ENCODE measurements around the gene EML3. TPM values are rescaled to one million over a fixed set of nuclear protein-coding genes. Genes with fewer than 3 reads are reported as not detected.

EML3 gene
- total and polyA plus RNA-seq, 8 donors: 22.0 to 86.4 (median 24.5) TPM

DNA sequence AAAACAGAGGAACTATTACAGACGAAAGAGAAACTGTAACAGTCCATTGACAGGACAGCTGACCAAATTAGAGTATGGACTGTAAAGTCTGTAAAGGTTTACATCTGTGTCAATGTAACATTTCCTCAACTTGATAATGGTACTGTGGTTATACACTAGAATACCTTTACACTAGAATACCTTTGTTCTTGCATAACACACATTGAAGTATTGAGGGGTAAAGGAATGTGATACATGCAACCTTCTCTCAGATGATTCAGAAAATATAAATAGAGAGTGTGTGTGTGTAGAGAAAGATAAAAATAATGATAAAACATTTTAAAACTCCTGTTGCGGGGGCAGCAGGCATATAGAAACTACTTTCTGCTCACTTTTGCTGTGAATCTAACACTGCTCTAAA, 33.3 kb downstream of the EML3 start:
- intact Hi-C loops (cut with DNase I): no loop called here

DNA sequence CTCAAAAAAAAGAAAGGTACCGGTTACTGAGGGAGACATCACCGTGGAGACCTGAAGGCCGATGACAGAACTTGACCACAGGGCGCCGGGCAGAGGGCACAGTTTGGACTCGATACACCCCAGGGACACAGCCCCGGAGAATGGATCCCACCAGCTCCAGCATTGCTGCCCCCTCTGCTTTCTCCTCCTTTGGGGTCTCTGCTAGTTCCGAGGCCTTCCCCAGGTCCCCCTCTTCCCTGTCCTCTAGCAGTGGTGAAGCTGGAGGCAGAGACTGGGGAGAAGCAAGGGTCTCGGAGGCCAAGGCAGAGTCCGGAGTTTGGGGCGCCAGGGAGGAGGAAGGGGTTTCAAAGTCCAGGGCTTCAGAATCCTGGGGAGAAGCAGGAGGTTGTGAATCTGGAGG, 34.0 kb downstream of the EML3 start:
- H3K4me1 ChIP-seq: peaks cover 0 to 5% (median 0%) of the 10 kb centered on the region in 3 donors
- no peak overlapping the region for H3K4me3 ChIP-seq
- 96 to 97% methylated on average over 11 of the region's 11 CpGs for WGBS, 2 donors
- FAIRE-seq: no peak
- intact Hi-C loops (cut with DNase I): no loop called here
- H3K27me3 ChIP-seq: no peaks in the 10 kb centered on the region
- peaks cover 0 to 27% (median 9%) of the 10 kb centered on the region in 3 donors for H3K36me3 ChIP-seq
- no peak for TF ChIP-seq CTCF (IDR thresholded peaks at IDR 0.05)
- no peak overlapping the region for H3K27ac ChIP-seq
- no peaks in the 10 kb centered on the region for H3K9me3 ChIP-seq
- no peak for ATAC-seq
- no peak for DNase-seq

More for the DNA sequence above, 33.3 kb downstream of the EML3 start:
- Histone ChIP-seq H3K9me3 (no peaks in the 10 kb centered on the region), H3K4me3 (no peak overlapping the region), H3K27me3 (no peaks in the 10 kb centered on the region), H3K4me1 (peaks cover 0 to 5% (median 0%) of the 10 kb centered on the region in 3 donors), H3K36me3 (peaks cover 0 to 27% (median 9%) of the 10 kb centered on the region in 3 donors), H3K27ac (no peak overlapping the region)
- no peak for DNase-seq
- no peak for TF ChIP-seq CTCF (IDR thresholded peaks at IDR 0.05)
- no peak for FAIRE-seq
- ATAC-seq: no peak
- WGBS, 2 donors: 89 to 93% methylated on average over 2 of the region's 2 CpGs

DNA sequence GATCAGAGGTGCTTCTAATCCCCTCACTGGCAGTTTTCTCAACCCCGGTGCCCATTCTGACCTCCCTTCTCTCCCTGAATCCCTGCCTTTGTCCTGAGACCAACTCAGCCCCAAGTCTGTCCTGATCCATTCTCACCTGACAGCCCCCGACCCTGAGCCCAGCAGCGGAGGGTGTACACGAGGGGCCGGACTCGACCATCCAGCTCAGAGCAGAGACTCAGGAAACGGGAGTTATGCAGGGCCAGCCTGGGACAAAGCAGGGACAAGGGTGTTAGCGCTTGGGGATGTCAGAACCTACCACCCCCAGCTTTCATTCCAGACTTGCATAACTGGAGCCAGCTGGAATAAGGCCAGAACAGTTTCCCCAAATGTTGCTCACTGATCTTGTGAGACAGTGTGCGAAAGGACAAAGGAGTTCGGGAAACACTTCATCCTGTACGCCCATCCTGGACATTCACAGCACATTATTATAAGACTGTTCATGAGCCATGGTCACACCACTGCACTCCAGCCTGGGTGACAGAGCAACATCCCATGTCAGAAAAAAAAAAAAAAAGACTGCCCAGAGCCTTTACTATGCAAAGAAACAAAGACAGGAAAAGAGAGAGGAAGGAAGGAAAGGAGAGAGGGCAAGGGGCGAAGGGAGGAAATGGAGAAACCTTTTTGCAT, 35.4 kb downstream of the EML3 start:
- FAIRE-seq (no peak), DNase-seq (no peak), ATAC-seq (no peak)
- intact Hi-C loops (cut with DNase I): no loop called here
- Histone ChIP-seq H3K4me1 (peaks cover 5 to 10% (median 6%) of the 10 kb centered on the region in 3 donors), H3K4me3 (no peak overlapping the region), H3K36me3 (peaks cover 0 to 27% (median 9%) of the 10 kb centered on the region in 3 donors), H3K27me3 (no peaks in the 10 kb centered on the region), H3K27ac (no peak overlapping the region), H3K9me3 (no peaks in the 10 kb centered on the region)
- TF ChIP-seq CTCF (IDR thresholded peaks at IDR 0.05): no peak
- 81% methylated on average over 12 of the region's 12 CpGs for WGBS, 2 donors

GRCh38 chr11:62575837-62576236, 36.7 kb downstream of the EML3 start:
- H3K9me3 ChIP-seq: no peaks in the 10 kb centered on the region
- H3K27ac ChIP-seq: peak overlapping the region in 2 of 4 donors; percentile 93 to 98
- H3K27me3 ChIP-seq: no peaks in the 10 kb centered on the region
- H3K4me1 ChIP-seq: peaks cover 6 to 13% (median 13%) of the 10 kb centered on the region in 3 donors
- peak in 1 of 6 donors; percentile 73 for DNase-seq
- no peak for FAIRE-seq
- no peak for ATAC-seq
- intact Hi-C loops (cut with DNase I): no loop called here
- H3K36me3 ChIP-seq: peaks cover 0 to 31% (median 9%) of the 10 kb centered on the region in 3 donors
- H3K4me3 ChIP-seq: no peak overlapping the region
- TF ChIP-seq CTCF (IDR thresholded peaks at IDR 0.05): no peak
- WGBS, 2 donors: 74 to 82% methylated on average over 14 of the region's 14 CpGs

- ATAC-seq (peak in 3 of 4 donors; percentile 2 to 14 (median 4)), FAIRE-seq (no peak), DNase-seq (peak in 4 of 6 donors; percentile 43 to 86 (median 76))
- peaks cover 6 to 13% (median 13%) of the 10 kb centered on the region in 3 donors for H3K4me1 ChIP-seq
- H3K27ac ChIP-seq: peak overlapping the region in 3 of 4 donors; percentile 85 to 98 (median 93)
- intact Hi-C loops (cut with DNase I): no loop called here
- H3K27me3 ChIP-seq: no peaks in the 10 kb centered on the region
- H3K4me3 ChIP-seq: peak overlapping the region; percentile 22 to 73 (median 56)
- TF ChIP-seq CTCF (IDR thresholded peaks at IDR 0.05): no peak
- peaks cover 0 to 34% (median 9%) of the 10 kb centered on the region in 3 donors for H3K36me3 ChIP-seq
- no peaks in the 10 kb centered on the region for H3K9me3 ChIP-seq
- 33 to 35% methylated on average over 17 of the region's 17 CpGs for whole genome bisulfite sequencing, 2 donors
These were observed 37.4 kb downstream of the EML3 start for GRCh38 chr11:62575156-62575555.

All from pancreas (tissue), 10 donors.